SK-N-MC (cell line): ENCODE results near the gene GRM8.

Source experiments
- EZH2 ChIP-seq: fragments of 200-600 bp; sonication (generic); IDR thresholded peaks from one replicate; pipeline ENCODE4 v1.6.1; 2017; ENCODE audit warnings: antibody characterized with exemption
- POLR2AphosphoS5 ChIP-seq: IDR thresholded peaks from 2 replicates; pipeline ENCODE4 v1.6.1; 2012; ENCODE audit warnings: mild to moderate bottlenecking, low read depth, low read length, borderline replicate concordance

- no peak for TF ChIP-seq POLR2AphosphoS5
- TF ChIP-seq EZH2: no peak
Measured at GRCh38 chr7:127056202-127056601, 196.5 kb downstream of the GRM8 start.
